ENCODE results near the gene CLNK. TPM values are rescaled to one million over a fixed set of nuclear protein-coding genes. Genes with fewer than 3 reads are reported as not detected.

Gene CLNK
- total and polyA plus RNA-seq, 2 of the 8 experiments (the other 6 are each of a cell fraction or from before 2014, with no cell fraction given), result not detected

GRCh38 chr4:10703766-10704429, 19.3 kb upstream of the CLNK start:
- POLR2A ChIA-PET (ENCODE audit: partially characterized antibody), result no interaction called here
- WGBS, 2 experiments (ENCODE audit: extremely low coverage in 1 of 2, insufficient coverage in 1 of 2, insufficient read length in 1 of 2, insufficient replicate concordance in 2 of 2, low coverage in 1 of 2, low lambda C conversion rate in 2 of 2, missing lambda C conversion rate in 1 of 2), result 90% methylated on average over 3 of the region's 3 CpGs; no CpG with 5 or more reads in 1 of the 2 experiments
- no peak overlapping the region for H3K4me2 ChIP-seq (ENCODE audit: insufficient read depth in 1 of 2, low read depth in 2 of 2, low read length in 2 of 2)

More at GRCh38 chr4:10703766-10704429, 19.3 kb upstream of the CLNK start:
- H3K4me3 ChIP-seq (ENCODE audit: extremely low read depth in 1 of 4, insufficient read depth in 2 of 4, low read depth in 3 of 4, low read length in 4 of 4), result no peak overlapping the region
- no peak overlapping the region for H2BK20ac ChIP-seq (ENCODE audit: low read length)
- TF ChIP-seq FOSL1 (IDR thresholded peaks at IDR 0.05; ENCODE audit: insufficient read depth, low read depth, low read length) (no peak), CBX5 (IDR thresholded peaks at IDR 0.05; ENCODE audit: low read depth, low read length) (no peak), USF2 (IDR thresholded peaks at IDR 0.05; ENCODE audit: low read length) (no peak), JUN (IDR thresholded peaks at IDR 0.05; ENCODE audit: low read depth, low read length) (no peak), GABPA (IDR thresholded peaks at IDR 0.05; ENCODE audit: borderline replicate concordance, insufficient read depth, low read length) (no peak)
- TF ChIP-seq, protein P1, sequence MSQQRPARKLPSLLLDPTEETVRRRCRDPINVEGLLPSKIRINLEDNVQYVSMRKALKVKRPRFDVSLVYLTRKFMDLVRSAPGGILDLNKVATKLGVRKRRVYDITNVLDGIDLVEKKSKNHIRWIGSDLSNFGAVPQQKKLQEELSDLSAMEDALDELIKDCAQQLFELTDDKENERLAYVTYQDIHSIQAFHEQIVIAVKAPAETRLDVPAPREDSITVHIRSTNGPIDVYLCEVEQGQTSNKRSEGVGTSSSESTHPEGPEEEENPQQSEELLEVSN (IDR thresholded peaks at IDR 0.05), result no peak
- no peak overlapping the region for H4K5ac ChIP-seq (ENCODE audit: insufficient read length, low read depth, low read length)
- H4K20me1 ChIP-seq (replicated peaks in 1 of 2; ENCODE audit: control insufficient read depth in 1 of 2, insufficient read depth in 2 of 2, low read length in 2 of 2), result no peaks in the 10 kb centered on the region
- no peak overlapping the region for H2AFZ ChIP-seq (ENCODE audit: low read length)
- no peak overlapping the region for H2BK5ac ChIP-seq (ENCODE audit: low read depth, low read length)
- H3K27ac ChIP-seq (ENCODE audit: low read depth, low read length), result no peak overlapping the region
- no peak overlapping the region for H2BK12ac ChIP-seq (ENCODE audit: low read depth, low read length)
- no peak overlapping the region for H4K8ac ChIP-seq (ENCODE audit: extremely low read depth, insufficient read depth, low read length)
- no peak overlapping the region for H3K4ac ChIP-seq (replicated peaks; ENCODE audit: insufficient read length, low read depth, low read length)
- no peaks in the 10 kb centered on the region for H3K9me3 ChIP-seq (ENCODE audit: insufficient read depth in 2 of 2, low read depth in 1 of 2, low read length in 1 of 2)
- no peak overlapping the region for H3K9ac ChIP-seq (replicated peaks in 1 of 4; ENCODE audit: extremely low read depth in 1 of 4, low read depth in 3 of 4, low read length in 3 of 4)
- no peak overlapping the region for H3K23ac ChIP-seq (ENCODE audit: insufficient read length)
- FAIRE-seq (no peak), DNase-seq (ENCODE audit: low read depth in 1 of 2, low spot score in 2 of 2) (no peak)
- no peak overlapping the region for H3K56ac ChIP-seq (replicated peaks; ENCODE audit: insufficient read length, low read depth, low read length)
- no peaks in the 10 kb centered on the region for H3K79me1 ChIP-seq (ENCODE audit: low read depth, low read length)
- no peak overlapping the region for H4K91ac ChIP-seq (replicated peaks; ENCODE audit: insufficient read length, low read length)
- H2AK5ac ChIP-seq (ENCODE audit: low read depth, low read length), result no peak overlapping the region
- H2BK120ac ChIP-seq (replicated peaks; ENCODE audit: low read depth, low read length), result no peak overlapping the region
- no peaks in the 10 kb centered on the region; the same call in 1 of the 2 replicates for H3K23me2 ChIP-seq (ENCODE audit: low read depth, low read length)
- H3K27me3 ChIP-seq (replicated peaks in 1 of 4; ENCODE audit: control insufficient read depth in 3 of 4, extremely low read depth in 1 of 4, insufficient read depth in 3 of 4, low read length in 3 of 4), result no peaks in the 10 kb centered on the region
- no peaks in the 10 kb centered on the region; a peak in 1 of 7 replicates for H3K4me1 ChIP-seq (replicated peaks in 1 of 4; ENCODE audit: control insufficient read depth in 3 of 4, insufficient read depth in 4 of 4, low read length in 3 of 4)
- CTCF ChIA-PET (ENCODE audit: partially characterized antibody), result interaction anchor here (0.9 kb wide), 1 partner anchor 81 kb away, joined by 3 read pairs; no protein-coding TSS in a partner anchor
- H3K14ac ChIP-seq (ENCODE audit: insufficient read length), result no peak overlapping the region
- no peaks in the 10 kb centered on the region for H3K36me3 ChIP-seq (ENCODE audit: control insufficient read depth in 2 of 4, insufficient read depth in 4 of 4, low read length in 3 of 4)
- H3K18ac ChIP-seq (ENCODE audit: extremely low read depth, low read length), result no peak overlapping the region
- H2BK15ac ChIP-seq (ENCODE audit: low read length), result no peak overlapping the region
- no peaks in the 10 kb centered on the region for H3K79me2 ChIP-seq (ENCODE audit: control insufficient read depth in 1 of 2, insufficient read depth in 2 of 2, low read length in 2 of 2)
